Measurements from ENCODE around the gene RNASE7. TPM values are rescaled to one million over a fixed set of nuclear protein-coding genes. Genes with fewer than 3 reads are reported as not detected.
"Not testable (repeated sequence)": the region's sequence is repeated elsewhere in the genome, so short reads cannot be mapped to it uniquely, and the experiment has no call there.

The RNASE7 gene
- total RNA-seq (2014; rRNA removed; shearing (Covaris generic)), result not detected in 2 replicates

- no peak for DNase-seq (ENCODE audit: low spot score)
- in situ Hi-C loops (cut with HindIII; ENCODE audit: low sequenced_read_pairs), result no loop called here
Measured at GRCh38 chr14:21041676-21042433, at the start of gene RNASE7. RNASE7 (plus strand) TSS chr14:21042362; CDS start chr14:21042993, 631 bp downstream.

GRCh38 chr14:20996521-20996920, 45.6 kb upstream of the RNASE7 start:
- DNase-seq (ENCODE audit: low spot score), result no peak
- in situ Hi-C loops (cut with HindIII; ENCODE audit: low sequenced_read_pairs), result no loop called here

- no peak for DNase-seq (ENCODE audit: low spot score)
- in situ Hi-C loops (cut with HindIII; ENCODE audit: low sequenced_read_pairs), result no loop called here
Measured at GRCh38 chr14:20997115-20997514, 45.0 kb upstream of the RNASE7 start.

GRCh38 chr14:20997564-20997963, 44.6 kb upstream of the RNASE7 start:
- DNase-seq (ENCODE audit: low spot score), result no peak
- in situ Hi-C loops (cut with HindIII; ENCODE audit: low sequenced_read_pairs), result no loop called here

- in situ Hi-C loops (cut with HindIII; ENCODE audit: low sequenced_read_pairs), result no loop called here
- DNase-seq (ENCODE audit: low spot score), result no peak
Measured at GRCh38 chr14:20998139-20998538, 44.0 kb upstream of the RNASE7 start.

- in situ Hi-C loops (cut with HindIII; ENCODE audit: low sequenced_read_pairs), result no loop called here
- no peak for DNase-seq (ENCODE audit: low spot score)
Measured at GRCh38 chr14:20998674-20999366, 43.3 kb upstream of the RNASE7 start, which contains the start of gene SLC39A2. SLC39A2 (plus strand) TSS chr14:20999293; CDS start chr14:20999447, 154 bp downstream.

- no peak for DNase-seq (ENCODE audit: low spot score)
- in situ Hi-C loops (cut with HindIII; ENCODE audit: low sequenced_read_pairs), result no loop called here
Measured at GRCh38 chr14:20999591-20999990, 42.6 kb upstream of the RNASE7 start.

- no peak for DNase-seq (ENCODE audit: low spot score)
- in situ Hi-C loops (cut with HindIII; ENCODE audit: low sequenced_read_pairs), result no loop called here
Measured at GRCh38 chr14:21001218-21001617, 40.9 kb upstream of the RNASE7 start.

- no peak for DNase-seq (ENCODE audit: low spot score)
- in situ Hi-C loops (cut with HindIII; ENCODE audit: low sequenced_read_pairs), result no loop called here
Measured at GRCh38 chr14:21003788-21004346, 38.3 kb upstream of the RNASE7 start.

- in situ Hi-C loops (cut with HindIII; ENCODE audit: low sequenced_read_pairs); DNase-seq (ENCODE audit: low spot score): not testable (repeated sequence)
Measured at GRCh38 chr14:21009721-21010120, 32.4 kb upstream of the RNASE7 start.

- in situ Hi-C loops (cut with HindIII; ENCODE audit: low sequenced_read_pairs), result no loop called here
- no peak for DNase-seq (ENCODE audit: low spot score)
Measured at GRCh38 chr14:21011136-21011535, 31.0 kb upstream of the RNASE7 start.

GRCh38 chr14:21014761-21015190, 27.4 kb upstream of the RNASE7 start:
- in situ Hi-C loops (cut with HindIII; ENCODE audit: low sequenced_read_pairs), result no loop called here
- DNase-seq (ENCODE audit: low spot score), result peak; percentile 94

- in situ Hi-C loops (cut with HindIII; ENCODE audit: low sequenced_read_pairs), result no loop called here
- DNase-seq (ENCODE audit: low spot score), result no peak
Measured at GRCh38 chr14:21015312-21015711, 26.9 kb upstream of the RNASE7 start.

- in situ Hi-C loops (cut with HindIII; ENCODE audit: low sequenced_read_pairs), result no loop called here
- DNase-seq (ENCODE audit: low spot score), result no peak
Measured at GRCh38 chr14:21016413-21017190, 25.6 kb upstream of the RNASE7 start.

GRCh38 chr14:21017528-21018245, 24.5 kb upstream of the RNASE7 start:
- DNase-seq (ENCODE audit: low spot score), result no peak
- in situ Hi-C loops (cut with HindIII; ENCODE audit: low sequenced_read_pairs), result no loop called here

- DNase-seq (ENCODE audit: low spot score), result no peak
- in situ Hi-C loops (cut with HindIII; ENCODE audit: low sequenced_read_pairs), result no loop called here
Measured at GRCh38 chr14:21018286-21018685, 23.9 kb upstream of the RNASE7 start.

- in situ Hi-C loops (cut with HindIII; ENCODE audit: low sequenced_read_pairs), result no loop called here
- no peak for DNase-seq (ENCODE audit: low spot score)
Measured at GRCh38 chr14:21018781-21019180, 23.4 kb upstream of the RNASE7 start.

- in situ Hi-C loops (cut with HindIII; ENCODE audit: low sequenced_read_pairs), result no loop called here
Measured at GRCh38 chr14:21019366-21019765, 22.8 kb upstream of the RNASE7 start.

More at GRCh38 chr14:21019366-21019765, 22.8 kb upstream of the RNASE7 start:
- DNase-seq (ENCODE audit: low spot score), result no peak

Data from G401 (cell line).